ENCODE measurements around the gene TBC1D24.
"Not testable (repeated sequence)": the region's sequence is repeated elsewhere in the genome, so short reads cannot be mapped to it uniquely, and the experiment has no call there.

- not testable (repeated sequence) for TF ChIP-seq CTCF (conservative IDR thresholded peaks at IDR 0.05); ZFX (IDR thresholded peaks at IDR 0.05)
Observed at GRCh38 chr16:2550283-2550878, 75.5 kb downstream of the TBC1D24 start.

All from C4-2B (cell line).